Panc1 (cell line): ENCODE data around the gene HSPB9. TPM values are rescaled to one million over a fixed set of nuclear protein-coding genes. Genes with fewer than 3 reads are reported as not detected.

ENCODE experiments used
- ATAC-seq: fragments of 200-7000 bp; cut with Tn5 transposase; 2 replicates; pipeline ENCODE4 v1.9.1; 2020; ENCODE audit warnings: mild to moderate bottlenecking, moderate library complexity
- BruUV-seq: library from RNA; stranded (reverse); fragments of 400-500 nt; replicated peaks from 2 replicates; lab custom pipeline; 2021; lab: Mats Ljungman, UMichigan
- CTCF ChIA-PET: fragments of 300-600 bp; sonication (Branson Sonifier 250); formaldehyde crosslinking; loops from one replicate; lab custom pipeline; 2022; ENCODE audit warnings: antibody characterized with exemption; lab: Charles Lee
- POLR2A ChIA-PET: fragments of 300-600 bp; sonication (Branson Sonifier 250); formaldehyde crosslinking; loops from one replicate; lab custom pipeline; 2022; ENCODE audit warnings: antibody characterized with exemption; lab: Charles Lee
- DNase-seq: peaks from one replicate; pipeline ENCODE4 v3.0.0-alpha.2; 2010; ENCODE audit warnings: low read depth, low spot score
- H3K27ac ChIP-seq: 2 replicates; pipeline ENCODE4 v1.5.1; 2011; ENCODE audit warnings: mild to moderate bottlenecking, low read length, inconsistent platforms
- H3K27me3 ChIP-seq: fragments of 200-500 bp; sonication (Bioruptor generic); 2 replicates; pipeline ENCODE4 v1.6.0; 2014; ENCODE audit warnings: low read length, inconsistent platforms; ENCODE audit not compliant: control insufficient read depth, insufficient read depth
- H3K36me3 ChIP-seq: fragments of 200-500 bp; sonication (Bioruptor generic); 2 replicates; pipeline ENCODE4 v1.5.1; 2014; ENCODE audit warnings: inconsistent platforms, mild to moderate bottlenecking, low read length, moderate library complexity; ENCODE audit not compliant: control insufficient read depth, insufficient read depth
- H3K4me1 ChIP-seq: 2 replicates; pipeline ENCODE4 v1.5.1; 2011; ENCODE audit warnings: inconsistent platforms, mild to moderate bottlenecking, low read length, moderate library complexity; ENCODE audit not compliant: control insufficient read depth, insufficient read depth
- H3K4me3 ChIP-seq, 2 experiments: 2 replicates each; pipeline ENCODE4 v1.5.1; 2011 to 2012; ENCODE audit warnings: low read depth in 2 of 2, low read length in 2 of 2, mild to moderate bottlenecking in 2 of 2, inconsistent platforms in 1 of 2, moderate library complexity in 1 of 2
- H3K9me3 ChIP-seq: fragments of 200-500 bp; sonication (Bioruptor generic); 2 replicates; pipeline ENCODE4 v1.5.1; 2014; ENCODE audit warnings: low read depth, mild to moderate bottlenecking, inconsistent platforms, low read length, moderate library complexity; ENCODE audit not compliant: control insufficient read depth, insufficient read depth
- CTCF ChIP-seq: fragments of 450-650 bp; IDR thresholded peaks from 2 replicates; pipeline ENCODE4 v1.5.1; 2017; ENCODE audit warnings: mild to moderate bottlenecking
- POLR2AphosphoS5 ChIP-seq: IDR thresholded peaks from 2 replicates; pipeline ENCODE4 v1.6.1; 2012; ENCODE audit warnings: mild to moderate bottlenecking, low read depth, low read length, moderate library complexity
- REST ChIP-seq, 2 experiments: IDR thresholded peaks; 2 replicates each; pipeline ENCODE4 v1.6.1; 2011 to 2012; ENCODE audit warnings: low read depth in 2 of 2, control low read depth in 1 of 2, low read length in 1 of 2, mild to moderate bottlenecking in 1 of 2, moderate library complexity in 1 of 2; ENCODE audit not compliant: insufficient read depth in 1 of 2
- SIN3A ChIP-seq: IDR thresholded peaks from 2 replicates; pipeline ENCODE4 v1.6.1; 2012; ENCODE audit warnings: low read depth, mild to moderate bottlenecking, low read length, moderate library complexity, borderline replicate concordance; ENCODE audit not compliant: insufficient read depth
- TCF7L2 ChIP-seq: IDR thresholded peaks from 2 replicates; pipeline ENCODE4 v1.6.1; 2011; ENCODE audit warnings: mild to moderate bottlenecking, low read depth, low read length, inconsistent platforms
- in situ Hi-C: cut with HindIII; loops from 2 replicates; pipeline ENCODE4 v1.10.0; 2016; ENCODE audit warnings: low sequenced_read_pairs, low pct_unique_long_range_greater_than_20kb
- intact Hi-C: fragments of 100-400 bp; cut with micrococcal nuclease; formaldehyde crosslinking; loops from one replicate; pipeline ENCODE4 v1.10.0; 2022; ENCODE audit not compliant: unreplicated experiment
- total RNA-seq: library from RNA; stranded (reverse); gene quantifications from one replicate; pipeline ENCODE4 v1.2.1, GENCODE V29; 2021; ENCODE audit not compliant: unreplicated experiment

Gene HSPB9
- total RNA-seq, 1 experiment from 2014 or later: not detected

GRCh38 chr17:42126836-42127235 is 4.2 kb downstream of the HSPB9 start:
- no peaks in the 10 kb centered on the region for H3K4me1 ChIP-seq
- H3K27me3 ChIP-seq: no peaks in the 10 kb centered on the region
- TF ChIP-seq CTCF (no peak), SIN3A (no peak), TCF7L2 (no peak), POLR2AphosphoS5 (no peak), REST (IDR thresholded peaks at IDR 0.05; ENCODE audit: insufficient read depth in 1 of 2, low read depth in 2 of 2, low read length in 1 of 2) (no peak)
- DNase-seq: no peak
- H3K4me3 ChIP-seq: no peak overlapping the region
- no peaks in the 10 kb centered on the region for H3K9me3 ChIP-seq
- H3K36me3 ChIP-seq: peaks cover 2% of the 10 kb centered on the region; the same call in 1 of the 2 replicates
- POLR2A ChIA-PET: no interaction called here
- no peak for ATAC-seq
- in situ Hi-C loops: no loop called here
- no TSS peak for BruUV-seq
- H3K27ac ChIP-seq: no peak overlapping the region
- intact Hi-C loops: no loop called here
- CTCF ChIA-PET: no interaction called here

GRCh38 chr17:42127414-42127813 is 4.8 kb downstream of the HSPB9 start:
- no peak overlapping the region for H3K4me3 ChIP-seq
- DNase-seq (no peak), ATAC-seq (no peak)
- peaks cover 2% of the 10 kb centered on the region; the same call in 1 of the 2 replicates for H3K36me3 ChIP-seq
- in situ Hi-C loops (no loop called here), intact Hi-C loops (no loop called here)
- H3K27me3 ChIP-seq: no peaks in the 10 kb centered on the region
- TF ChIP-seq TCF7L2: no peak
- TF ChIP-seq SIN3A: no peak
- TF ChIP-seq REST (IDR thresholded peaks at IDR 0.05; ENCODE audit: insufficient read depth in 1 of 2, low read depth in 2 of 2, low read length in 1 of 2): no peak
- TF ChIP-seq POLR2AphosphoS5: no peak
- TF ChIP-seq CTCF: no peak
- no peak overlapping the region for H3K27ac ChIP-seq
- H3K9me3 ChIP-seq: no peaks in the 10 kb centered on the region
- BruUV-seq: no TSS peak
- no peaks in the 10 kb centered on the region for H3K4me1 ChIP-seq
- ChIA-PET POLR2A (interaction anchor here (0.6 kb wide), 1 partner anchor 148 kb away, joined by 14 read pairs; no protein-coding TSS in a partner anchor), CTCF (no interaction called here)
